GM04503 (cell line): ENCODE results near the gene SIGLEC8.
"Not testable (repeated sequence)": the region's sequence is repeated elsewhere in the genome, so short reads cannot be mapped to it uniquely, and the experiment has no call there.

Experiments used
- DNase-seq: peaks from one replicate; pipeline ENCODE4 v3.0.0-alpha.2; 2012; ENCODE audit warnings: low read depth

SIGLEC8 gene

DNA sequence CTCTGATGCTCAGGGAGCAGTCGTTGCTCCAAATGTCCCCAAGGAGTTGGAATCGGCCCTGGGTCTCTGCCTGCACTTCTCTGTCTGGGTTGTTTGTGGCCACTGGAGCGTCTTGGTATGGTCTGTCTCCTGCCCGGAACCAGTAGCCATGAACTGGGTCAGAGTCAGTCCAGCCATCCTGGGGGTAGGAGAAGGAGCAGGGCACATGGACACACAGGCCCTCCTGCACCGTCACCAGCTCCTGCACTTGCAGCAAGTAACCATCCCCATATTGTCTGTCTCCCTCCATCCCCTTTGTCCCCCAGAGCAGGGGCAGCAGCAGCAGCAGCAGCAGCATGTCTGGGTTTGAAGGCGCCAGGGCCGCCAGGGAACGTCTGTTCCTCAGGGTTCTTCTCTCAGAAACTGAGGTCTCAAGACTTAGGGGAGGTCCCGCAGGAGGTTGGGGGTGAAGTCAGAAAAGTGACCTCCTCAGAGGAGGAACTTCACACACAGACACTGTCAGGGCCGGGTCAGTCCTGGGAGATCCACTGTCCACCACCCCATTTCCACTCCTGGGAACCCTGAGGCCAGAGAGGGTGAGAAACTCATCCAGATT is at the start of gene SIGLEC8:
Gene SIGLEC8, minus strand, starts transcription at position 404 of the 595 bp plus-strand sequence. Its CDS starts 67 bp downstream, at position 337.
- no peak for DNase-seq

- no peak for DNase-seq
Observed at GRCh38 chr19:51507640-51508058, 49.4 kb upstream of the SIGLEC8 start.

- DNase-seq, result no peak
Observed at GRCh38 chr19:51507192-51507591, 48.9 kb upstream of the SIGLEC8 start.

GRCh38 chr19:51505904-51506303 is 47.6 kb upstream of the SIGLEC8 start:
- no peak for DNase-seq

GRCh38 chr19:51503896-51504295 is 45.6 kb upstream of the SIGLEC8 start:
- no peak for DNase-seq

GRCh38 chr19:51503286-51503817 is 45.1 kb upstream of the SIGLEC8 start:
- no peak for DNase-seq

GRCh38 chr19:51501594-51502263 is 43.5 kb upstream of the SIGLEC8 start, which contains the start of gene SIGLEC12:
TSS of gene SIGLEC12 (minus strand) at chr19:51501800. CDS start at chr19:51501733, 67 bp downstream.
- no peak for DNase-seq

GRCh38 chr19:51500931-51501330 is 42.7 kb upstream of the SIGLEC8 start:
- DNase-seq, result not testable (repeated sequence)

DNA sequence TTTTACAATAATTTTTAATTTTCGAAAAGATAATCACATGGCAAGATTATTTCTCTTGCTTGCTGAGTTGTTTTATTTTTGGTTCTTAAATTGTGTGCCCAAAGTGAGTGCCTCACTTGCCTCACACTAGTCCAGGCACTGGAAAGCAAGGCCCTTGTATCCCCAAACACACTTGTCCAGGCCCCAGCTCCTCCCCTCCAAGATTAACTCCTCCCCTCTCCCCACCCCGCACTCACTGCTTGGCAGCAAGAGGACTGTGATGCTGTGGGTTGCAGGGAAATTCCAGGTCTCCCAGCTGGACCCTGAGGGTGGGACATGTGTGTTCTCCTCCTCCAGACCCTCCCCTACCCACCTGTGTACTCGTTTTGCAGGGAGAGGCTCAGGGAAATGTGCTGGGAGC is 39.4 kb upstream of the SIGLEC8 start:
- no peak for DNase-seq

- no peak for DNase-seq
Observed at GRCh38 chr19:51493776-51494175, 35.5 kb upstream of the SIGLEC8 start.

DNA sequence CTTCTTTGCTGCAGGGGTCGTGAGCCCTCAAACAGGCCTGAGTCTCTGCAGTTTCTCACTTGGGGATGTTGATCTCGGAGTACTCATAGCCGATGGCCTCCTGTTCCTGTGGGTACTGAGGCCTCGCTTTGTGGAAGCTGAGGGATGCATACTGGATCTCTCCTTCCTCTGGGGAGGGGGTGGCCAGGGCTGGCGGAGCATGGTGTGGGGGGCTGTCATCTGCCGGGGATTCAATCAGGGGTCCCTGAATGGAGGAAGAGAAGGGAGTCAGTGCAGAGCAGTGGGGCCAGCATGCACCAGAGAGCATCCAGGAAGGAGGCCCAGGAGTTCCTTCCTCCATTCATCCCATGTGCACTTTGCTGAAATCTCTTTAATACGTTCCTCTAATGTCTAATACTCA is 33.3 kb upstream of the SIGLEC8 start:
- DNase-seq, result no peak

- no peak for DNase-seq
Observed at GRCh38 chr19:51490676-51491075, 32.4 kb upstream of the SIGLEC8 start.

DNA sequence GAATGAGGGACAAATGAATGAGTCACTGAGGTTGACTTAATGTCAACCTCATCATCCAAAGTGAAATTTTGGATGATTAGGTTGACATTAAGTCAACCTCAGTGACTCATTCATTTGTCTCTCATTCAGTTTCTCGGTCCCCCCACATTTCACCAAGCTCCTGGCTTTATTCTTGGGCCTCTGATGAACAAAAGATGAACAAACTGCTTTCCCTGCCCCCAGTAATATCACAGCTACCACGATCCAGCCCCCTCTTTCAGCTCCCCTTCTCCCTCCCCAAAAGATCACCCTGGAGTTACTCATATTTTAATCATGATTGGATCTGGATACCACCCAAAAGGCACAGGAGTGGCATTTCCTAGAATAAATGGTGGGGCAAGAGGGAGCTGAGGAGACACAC is 30.9 kb upstream of the SIGLEC8 start:
- no peak for DNase-seq

GRCh38 chr19:51488491-51488890 is 30.2 kb upstream of the SIGLEC8 start:
- DNase-seq, result no peak

GRCh38 chr19:51485960-51486660 is 27.9 kb upstream of the SIGLEC8 start:
- no peak for DNase-seq

GRCh38 chr19:51480590-51480989 is 22.3 kb upstream of the SIGLEC8 start:
- no peak for DNase-seq

DNA sequence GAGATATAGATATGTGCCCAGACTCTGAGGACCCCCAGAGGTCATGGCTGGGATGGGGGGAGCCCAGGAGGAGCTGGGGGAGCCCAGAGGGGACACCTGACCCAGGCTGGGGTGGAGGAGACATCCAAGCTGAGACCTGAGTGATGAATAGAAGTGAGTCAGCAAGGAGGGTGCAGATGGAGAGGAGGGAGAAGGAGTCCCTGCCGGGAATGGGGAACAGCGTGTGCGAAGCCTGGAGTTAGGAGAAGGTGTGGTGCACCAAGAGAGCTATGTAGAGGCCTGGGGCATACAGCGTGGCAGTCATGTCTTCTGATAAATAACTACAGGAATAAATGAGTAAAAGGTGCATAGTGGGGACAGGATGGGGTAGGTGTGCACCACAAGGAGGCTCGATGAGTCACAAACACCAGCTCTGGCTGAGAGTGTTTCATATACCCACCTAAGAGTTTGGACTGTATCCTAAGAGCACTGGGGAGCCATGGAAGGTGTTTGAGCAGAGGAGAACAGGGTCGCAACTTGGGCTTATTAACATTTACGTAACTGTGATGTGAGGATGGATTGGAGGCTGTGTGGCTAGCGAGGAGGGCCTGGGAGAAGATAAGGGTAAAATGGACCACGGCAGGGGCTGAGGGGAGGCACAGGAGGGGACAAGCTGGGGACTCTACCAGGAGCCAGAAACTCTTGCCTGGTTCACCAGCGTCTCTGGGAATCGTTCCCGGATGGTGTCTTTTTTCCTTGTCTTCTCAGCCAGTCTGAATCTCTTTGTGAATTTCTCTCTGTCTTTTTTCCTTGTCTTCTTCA is 21.5 kb upstream of the SIGLEC8 start:
- no peak for DNase-seq

DNA sequence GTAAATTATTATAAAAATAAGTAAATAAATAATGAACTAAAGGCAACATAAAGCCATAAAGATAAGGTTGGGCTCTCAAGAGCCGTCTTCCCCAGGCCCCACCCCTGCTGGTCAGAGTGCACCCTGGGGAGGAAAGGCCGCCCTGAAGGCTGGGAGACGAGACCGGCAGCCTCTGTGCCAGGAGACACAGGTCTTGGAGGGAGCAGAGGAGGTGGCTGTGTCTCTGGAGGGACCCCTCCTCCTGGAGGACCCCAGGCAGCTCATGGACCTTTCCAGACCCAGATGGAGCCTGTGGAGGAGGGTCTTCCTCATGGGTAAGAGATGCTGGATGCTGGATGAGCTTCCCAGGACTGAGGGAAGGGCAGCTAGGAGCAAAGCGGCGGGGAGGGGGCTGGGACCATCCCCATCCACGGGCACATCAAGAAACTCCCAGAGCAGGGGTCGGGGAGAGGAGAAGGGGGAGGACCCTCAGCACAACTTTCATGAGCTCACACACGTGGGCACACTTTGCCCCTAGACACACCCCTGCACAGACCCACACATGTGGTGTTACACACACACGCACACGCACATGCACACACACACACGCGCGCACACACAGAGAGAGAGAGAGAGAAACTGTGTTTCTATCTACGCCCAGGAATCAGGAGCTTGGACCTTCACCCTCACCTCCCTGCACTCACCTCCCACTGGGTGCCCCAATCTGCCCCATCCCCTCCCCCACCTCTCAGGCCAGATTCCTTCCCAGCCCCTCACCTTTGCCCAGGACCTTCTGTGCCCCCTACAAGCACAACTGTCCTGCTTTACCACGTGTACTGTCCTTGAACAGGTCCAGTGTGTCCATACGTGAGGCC is 20.4 kb upstream of the SIGLEC8 start, which contains the start of gene CEACAM18:
Gene CEACAM18, plus strand, starts transcription at position 159 of the 854 bp plus-strand sequence.
- DNase-seq, result no peak

GRCh38 chr19:51477344-51477743 is 19.1 kb upstream of the SIGLEC8 start:
- DNase-seq, result no peak

- no peak for DNase-seq
Observed at GRCh38 chr19:51476164-51476563, 17.9 kb upstream of the SIGLEC8 start.
